ENCODE measurements around the gene LCA5.
"Not testable (repeated sequence)": the region's sequence is repeated elsewhere in the genome, so short reads cannot be mapped to it uniquely, and the experiment has no call there.

The LCA5 gene

GRCh38 chr6:79536954-79537747 lies at the start of gene LCA5:
TSS of gene LCA5 (minus strand) at chr6:79537430. CDS start at chr6:79518894, 18,536 bp downstream.
- peak; percentile 99 for DNase-seq

GRCh38 chr6:79586548-79586947 lies 49.3 kb upstream of the LCA5 start:
- DNase-seq, result no peak

GRCh38 chr6:79584332-79584731 lies 47.1 kb upstream of the LCA5 start:
- no peak for DNase-seq

DNA sequence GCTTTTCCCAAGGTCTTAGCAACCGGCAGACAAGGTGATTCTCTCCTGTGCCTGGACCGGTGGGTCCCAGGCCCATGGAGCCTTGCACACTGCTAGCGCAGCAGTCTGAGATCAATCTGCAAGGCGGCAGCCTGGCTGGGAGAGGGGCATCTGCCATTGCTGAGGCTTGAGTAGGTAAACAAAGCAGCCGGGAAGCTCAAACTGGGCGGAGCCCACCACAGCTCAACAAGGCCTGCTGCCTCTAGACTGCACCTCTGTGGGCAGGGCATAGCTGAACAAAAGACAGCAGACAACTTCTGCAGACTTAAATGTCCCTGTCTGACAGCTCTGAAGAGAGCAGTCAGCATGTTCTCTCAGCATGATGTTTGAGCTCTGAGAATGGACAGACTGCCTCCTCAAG lies 40.7 kb upstream of the LCA5 start:
- not testable (repeated sequence) for DNase-seq

- no peak for DNase-seq
These were observed 37.5 kb upstream of the LCA5 start for GRCh38 chr6:79574630-79575225.

DNA sequence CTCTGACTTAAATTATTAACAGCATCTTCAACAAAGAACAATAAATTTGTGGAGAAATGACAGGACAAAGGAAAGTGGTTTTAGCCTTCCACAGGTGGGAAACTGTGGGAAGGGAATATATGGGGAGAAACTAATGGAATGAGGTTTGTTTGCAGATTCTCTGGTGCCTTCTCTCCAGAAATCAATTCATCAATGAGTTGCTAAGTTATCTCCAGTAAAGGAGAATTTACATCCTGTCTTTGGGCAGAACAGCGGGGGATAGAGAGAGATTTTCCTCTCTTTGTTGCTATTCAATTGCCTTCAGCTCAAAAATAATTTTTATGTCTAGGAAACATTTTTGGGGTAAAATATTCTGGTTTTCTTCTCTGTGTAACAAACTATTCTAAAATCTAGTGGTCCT lies 36.9 kb upstream of the LCA5 start:
- no peak for DNase-seq

DNA sequence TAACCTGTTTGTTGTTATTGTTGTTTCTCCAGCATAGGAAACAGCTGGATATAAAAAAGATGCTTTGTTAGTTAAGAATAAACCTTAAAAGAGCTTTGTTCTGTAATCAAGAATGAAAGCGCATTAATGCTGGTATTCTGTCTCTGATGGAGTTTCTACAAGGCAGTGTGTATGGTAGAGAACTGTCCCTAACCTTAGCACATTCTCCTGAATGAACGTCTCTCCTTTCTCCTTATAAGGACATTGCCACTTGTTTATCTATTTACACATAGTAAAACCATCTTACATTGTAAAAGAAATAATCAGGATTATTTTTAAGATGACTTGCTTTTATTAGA lies 33.8 kb upstream of the LCA5 start:
- DNase-seq, result peak; percentile 43

DNA sequence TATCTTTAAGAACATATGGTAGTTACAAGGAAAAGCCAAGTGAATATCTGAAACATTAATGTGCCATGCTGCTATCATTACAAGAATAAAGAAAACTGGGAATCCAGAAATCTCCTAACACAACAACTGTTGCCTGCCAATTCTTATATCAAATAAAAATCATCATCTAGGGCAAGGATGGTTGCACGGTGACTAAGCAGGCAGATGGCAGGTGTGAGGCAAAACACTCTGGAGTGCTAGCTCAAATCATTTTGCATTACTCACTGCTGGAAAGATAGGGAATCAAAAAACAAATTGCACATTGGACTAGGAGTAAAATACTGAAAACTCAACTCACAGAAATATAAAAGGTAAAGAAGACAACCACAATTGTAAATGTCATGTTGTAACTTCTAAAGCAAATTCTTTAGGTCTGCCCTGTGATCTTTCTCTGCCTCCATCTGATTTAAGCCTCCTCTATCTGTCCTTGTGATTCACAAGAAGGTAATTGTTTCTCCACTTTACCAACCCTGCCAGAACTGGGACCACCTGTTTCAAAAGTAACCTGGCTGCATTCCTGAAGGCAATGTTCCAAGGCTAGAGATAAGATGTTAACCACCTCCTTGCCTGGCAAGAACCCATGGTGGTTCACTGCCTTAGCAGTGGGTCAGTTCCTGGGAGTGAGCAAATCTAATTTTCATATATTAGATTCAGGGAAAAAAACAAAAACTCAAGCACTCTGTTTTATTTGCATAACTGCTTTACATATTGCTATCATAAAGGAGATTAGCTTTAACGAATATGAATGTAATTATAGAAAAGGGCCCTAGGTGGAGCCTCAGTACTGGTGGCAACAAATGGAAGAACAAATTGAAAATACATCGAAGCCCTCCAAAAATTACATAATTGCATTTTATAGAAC lies 33.1 kb upstream of the LCA5 start:
- DNase-seq, result peak; percentile 92

- DNase-seq, result no peak
These were observed 31.8 kb upstream of the LCA5 start for GRCh38 chr6:79568996-79569395.

DNA sequence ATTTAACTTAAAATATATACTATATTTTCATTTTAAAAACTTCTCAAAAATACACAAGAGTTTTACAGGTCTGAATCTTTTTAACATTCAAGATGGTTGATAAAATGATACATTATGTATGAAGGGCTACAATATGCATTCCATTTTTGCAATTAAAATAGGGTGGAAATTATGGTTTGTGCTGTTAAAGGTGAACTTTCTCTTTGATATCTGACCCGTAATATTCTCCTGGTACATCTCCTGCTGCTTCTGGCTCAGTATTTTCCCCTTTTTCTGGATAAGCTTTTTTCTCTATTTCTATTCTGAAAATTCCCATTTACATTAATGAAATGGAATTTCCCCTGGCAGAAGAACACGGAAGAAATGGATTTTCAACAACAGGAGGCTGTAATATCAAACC lies 27.4 kb upstream of the LCA5 start:
- DNase-seq, result no peak

DNA sequence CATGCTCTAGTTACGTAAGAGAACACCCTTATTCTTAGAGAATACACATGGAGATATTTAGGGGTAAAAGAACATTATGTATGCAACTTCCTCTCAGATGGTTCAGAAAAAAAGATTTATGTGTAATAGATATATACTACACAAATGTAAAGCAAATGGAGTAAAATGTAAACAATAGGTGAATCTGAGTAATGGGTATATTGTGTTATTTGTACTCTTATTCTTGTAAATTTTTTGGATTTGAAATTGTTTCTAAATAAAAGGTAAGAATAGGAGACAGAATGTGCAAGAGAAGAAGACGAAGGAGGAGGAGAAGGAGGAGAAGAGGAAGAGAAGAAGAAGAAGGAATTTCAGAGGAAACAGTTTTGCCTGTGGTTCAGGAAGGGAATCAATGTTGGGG lies 22.5 kb upstream of the LCA5 start:
- no peak for DNase-seq

DNA sequence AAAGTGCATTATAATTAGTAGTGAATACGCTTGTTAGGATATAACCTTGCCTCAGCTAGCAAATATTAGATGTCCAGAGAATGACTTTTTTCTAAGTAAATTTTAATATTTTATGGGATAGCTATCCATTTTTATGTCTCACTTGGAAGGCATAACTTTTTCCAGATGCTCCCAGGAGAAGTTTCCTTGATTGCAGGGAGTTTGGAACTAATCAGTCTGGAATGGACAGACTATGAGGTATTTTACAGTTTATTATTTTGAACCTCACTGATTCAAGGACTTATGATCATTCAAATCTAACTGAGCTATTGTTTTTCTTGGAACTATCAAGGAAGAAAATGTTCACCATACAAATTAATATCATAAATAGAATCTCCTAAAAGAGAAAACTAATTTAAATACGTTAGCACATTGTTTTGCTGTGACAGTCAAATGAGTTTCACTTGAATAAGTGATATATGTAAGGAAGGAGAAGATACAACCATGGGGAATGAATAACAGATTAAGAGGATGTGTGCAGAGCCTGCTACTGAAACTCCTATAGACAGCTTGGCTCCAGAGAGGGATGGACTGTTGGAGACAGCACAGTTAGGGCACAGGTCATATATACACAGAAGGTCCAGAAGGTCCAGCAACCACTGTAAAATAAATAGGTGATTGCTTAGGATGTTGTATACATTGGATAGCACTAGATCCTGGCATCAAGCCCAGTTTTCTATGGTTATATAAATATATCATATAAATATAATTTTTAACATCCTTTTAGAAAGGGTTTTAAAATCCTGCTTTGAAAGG lies 20.6 kb upstream of the LCA5 start:
- no peak for DNase-seq

- no peak for DNase-seq
These were observed 17.1 kb upstream of the LCA5 start for GRCh38 chr6:79554305-79554704.

- DNase-seq, result no peak
These were observed 14.2 kb upstream of the LCA5 start for GRCh38 chr6:79551401-79551800.

DNA sequence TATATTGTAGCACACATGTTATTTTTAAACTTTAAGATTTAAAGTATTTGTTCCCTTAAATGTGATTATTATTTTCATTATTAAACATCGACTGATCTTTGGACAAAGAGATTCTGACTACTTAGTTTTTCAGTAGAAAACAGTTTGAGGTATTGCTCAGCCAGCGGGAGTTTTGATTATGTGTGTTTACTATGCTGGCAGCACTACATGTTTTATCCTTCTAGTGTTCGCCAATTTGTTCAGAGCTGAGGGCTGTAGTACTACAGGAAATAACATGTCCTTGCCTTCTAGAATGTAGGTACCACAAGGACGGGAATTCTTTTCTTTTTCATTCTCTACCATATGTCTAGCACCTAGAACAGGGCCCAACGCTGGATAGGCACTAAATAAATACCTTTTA lies 11.1 kb upstream of the LCA5 start:
- DNase-seq, result no peak

GRCh38 chr6:79546186-79546585 lies 9.0 kb upstream of the LCA5 start:
- DNase-seq, result no peak

GRCh38 chr6:79544939-79545450 lies 7.8 kb upstream of the LCA5 start:
- DNase-seq, result peak; percentile 90

DNA sequence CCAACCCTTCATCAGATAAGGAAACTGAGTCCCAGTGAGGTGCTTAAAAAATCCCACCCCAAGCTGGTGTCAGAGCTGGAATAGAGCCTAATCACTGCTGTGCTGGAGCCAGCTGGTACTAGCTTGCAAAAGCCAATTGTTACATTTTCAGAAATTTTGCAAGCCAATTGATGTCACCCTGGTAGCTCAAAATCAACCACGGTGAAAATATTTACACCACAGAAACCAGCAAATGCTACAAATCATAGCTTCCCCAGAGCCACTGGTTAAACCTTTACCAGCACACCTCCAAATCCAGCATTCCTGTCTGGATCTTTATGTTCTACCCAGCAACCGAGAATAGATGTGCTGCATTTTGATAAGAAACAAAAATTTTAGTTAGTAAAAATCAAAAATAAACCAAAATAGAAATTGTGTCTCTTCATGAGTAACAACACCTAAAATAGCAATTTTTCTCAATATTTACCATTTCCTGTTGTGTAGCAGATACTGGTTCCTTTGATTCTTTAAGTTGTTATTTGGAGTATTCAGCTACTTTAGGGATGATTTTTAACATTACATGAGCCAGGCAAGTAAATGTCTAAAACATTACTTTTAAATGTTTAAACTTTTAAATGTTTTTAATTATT lies 7.2 kb upstream of the LCA5 start:
- DNase-seq, result peak; percentile 20

DNA sequence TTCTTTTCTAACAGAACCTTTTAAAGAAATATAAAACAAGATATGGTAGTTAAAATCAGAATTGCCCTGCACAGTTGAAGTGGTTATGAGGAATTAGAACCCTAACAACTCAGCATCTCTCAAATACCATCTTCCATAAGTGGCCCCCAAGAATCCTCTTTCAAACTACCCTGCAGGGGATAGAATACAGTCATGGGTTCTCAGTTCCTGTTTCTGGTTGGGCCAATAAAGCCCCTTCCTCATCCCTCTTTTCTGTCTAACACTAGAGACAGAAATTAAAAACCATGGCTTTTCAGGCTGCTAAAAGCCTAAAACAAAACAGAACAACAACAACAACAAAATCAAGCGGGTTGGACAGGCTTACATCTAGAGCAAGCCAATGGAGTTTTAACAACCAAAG lies 6.7 kb upstream of the LCA5 start:
- DNase-seq, result peak; percentile 20

DNA sequence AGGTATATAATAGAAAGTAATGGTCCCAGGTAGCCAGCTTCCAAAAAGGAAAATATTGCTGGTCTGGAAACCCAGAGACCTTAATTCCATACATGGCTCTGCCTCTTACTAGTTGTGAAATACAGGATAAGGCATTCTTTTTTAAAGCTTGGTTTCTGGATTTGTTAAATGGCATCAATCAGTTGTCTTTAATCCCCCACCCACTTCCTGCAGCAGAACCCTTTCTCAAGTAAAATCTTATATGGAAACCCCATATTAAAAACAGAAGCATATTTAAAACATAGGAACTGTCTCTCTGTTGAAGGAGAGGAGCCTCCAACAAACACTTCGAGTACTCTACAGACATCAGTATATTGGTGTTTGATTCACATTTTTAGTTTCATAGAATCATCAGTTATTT lies 6.2 kb upstream of the LCA5 start:
- DNase-seq, result no peak

DNA sequence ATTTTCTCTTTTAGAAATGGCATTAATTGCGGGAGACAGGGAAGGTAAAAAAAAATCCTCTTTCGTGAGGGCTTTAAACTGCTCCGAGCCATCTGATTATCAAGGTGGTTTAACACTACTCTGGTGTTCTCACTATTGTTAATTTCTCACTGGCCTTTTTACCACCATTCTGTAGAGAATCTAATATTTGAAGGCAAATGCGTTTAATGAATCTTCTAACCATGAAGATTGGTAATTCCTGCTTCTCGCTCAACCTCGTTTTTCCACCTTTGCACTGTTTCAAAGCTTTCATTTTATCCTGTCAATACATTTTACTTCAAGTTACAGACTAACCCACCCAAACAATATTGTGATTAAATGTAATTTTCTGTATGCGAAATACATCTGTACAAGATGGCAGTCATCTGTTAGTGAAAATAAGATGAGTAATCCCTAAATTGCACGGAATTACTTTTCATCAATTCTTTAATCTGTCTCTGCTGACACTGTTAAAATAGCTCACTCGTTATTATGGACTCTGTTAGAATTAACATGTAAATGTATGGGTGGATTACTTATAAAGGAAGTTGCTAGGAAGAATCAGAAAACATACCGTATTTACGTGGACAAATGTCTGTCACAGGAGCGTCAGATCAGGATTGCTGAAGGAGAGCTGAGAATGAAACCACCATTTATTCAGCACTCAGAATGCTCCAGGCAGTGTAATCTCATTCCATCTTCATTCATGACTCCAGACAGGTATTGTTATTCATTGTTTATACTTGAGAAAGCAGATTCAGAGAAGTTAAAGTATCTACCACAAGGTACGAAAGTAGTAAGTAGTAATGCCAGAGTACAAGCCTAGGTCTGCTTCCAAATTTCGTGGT lies 1.1 kb upstream of the LCA5 start:
- DNase-seq, result peak; percentile 8

Data from DMS79 (cell line).